HCT116 (cell line): ENCODE data around the gene POFUT1. TPM values are rescaled to one million over a fixed set of nuclear protein-coding genes. Genes with fewer than 3 reads are reported as not detected.

Experiments used
- ATAC-seq: fragments of 200-7000 bp; cut with Tn5 transposase; 2 replicates; pipeline ENCODE4 v1.9.1; 2020; ENCODE audit warnings: mild to moderate bottlenecking, moderate library complexity
- BruUV-seq: library from RNA; stranded (reverse); fragments of 400-500 nt; replicated peaks from 2 replicates; lab custom pipeline; 2021; lab: Mats Ljungman, UMichigan
- CTCF ChIA-PET: fragments of 300-600 bp; sonication (Branson Sonifier 250); formaldehyde crosslinking; loops from one replicate; lab custom pipeline; 2021; ENCODE audit warnings: antibody characterized with exemption; lab: Charles Lee
- POLR2A ChIA-PET: fragments of 300-600, 350-600 bp; sonication (Branson Sonifier 250); formaldehyde crosslinking; loops from one replicate; lab custom pipeline; 2021; ENCODE audit warnings: antibody characterized with exemption; lab: Charles Lee
- RAD21 ChIA-PET, 2 experiments: fragments of 300-600 bp; sonication (Branson Sonifier 250); formaldehyde crosslinking; loops; one replicate each; lab custom pipeline; 2023; ENCODE audit warnings: low total read pairs in 2 of 2; ENCODE audit not compliant: uncharacterized antibody in 2 of 2, unreplicated experiment in 2 of 2, low non-redundant PET in 1 of 2; lab: Charles Lee
- DNase-seq: peaks from one replicate; pipeline ENCODE4 v3.0.0-alpha.2; 2010; ENCODE audit warnings: low read depth, low spot score
- H2AFZ ChIP-seq: fragments of 200-600 bp; shearing (Covaris generic), sonication (generic); 2 replicates; pipeline ENCODE4 v1.6.1; 2017; ENCODE audit warnings: low read depth, mixed run types, mixed read lengths, antibody characterized with exemption, low read length; ENCODE audit not compliant: poor library complexity, severe bottlenecking
- H3K27ac ChIP-seq: 2 replicates; pipeline ENCODE4 v1.5.1; 2012; ENCODE audit warnings: low read depth, low read length
- H3K27me3 ChIP-seq: fragments of 200-600 bp; sonication (generic); 2 replicates; pipeline ENCODE4 v1.6.1; 2016; ENCODE audit warnings: mixed run types, low read length, mixed read lengths; ENCODE audit not compliant: insufficient read depth
- H3K36me3 ChIP-seq, 2 experiments: fragments of 200-500 bp in 1 of 2; fragments of 200-600 bp in 1 of 2; sonication (Bioruptor generic) in 1 of 2; sonication (generic) in 1 of 2; 2 replicates each; pipeline versions ENCODE4 v1.5.1 to v1.6.1; 2014 to 2016; ENCODE audit warnings: low read length in 2 of 2, inconsistent platforms in 1 of 2, mixed read lengths in 1 of 2, mixed run types in 1 of 2; ENCODE audit not compliant: insufficient read depth in 2 of 2, control insufficient read depth in 1 of 2
- H3K4me1 ChIP-seq, 2 experiments: fragments of 200-600 bp in 1 of 2; sonication (generic) in 1 of 2; 2 replicates each; pipeline versions ENCODE4 v1.5.1 to v1.6.1; 2012 to 2017; ENCODE audit warnings: low read length in 2 of 2, inconsistent platforms in 1 of 2, mild to moderate bottlenecking in 1 of 2, mixed read lengths in 1 of 2, mixed run types in 1 of 2, moderate library complexity in 1 of 2; ENCODE audit not compliant: insufficient read depth in 2 of 2, control insufficient read depth in 1 of 2
- H3K4me2 ChIP-seq: fragments of 200-600 bp; sonication (generic); 2 replicates; pipeline ENCODE4 v1.6.1; 2017; ENCODE audit warnings: mixed run types, low read length, mixed read lengths
- H3K4me3 ChIP-seq, 2 experiments: fragments of 200-600 bp in 1 of 2; sonication (generic) in 1 of 2; replicated peaks in 1 of 2; 2 replicates each; pipeline ENCODE4 v1.5.1; 2011 to 2016; ENCODE audit warnings: low read length in 2 of 2, control low read depth in 1 of 2, low read depth in 1 of 2, mild to moderate bottlenecking in 1 of 2, mixed read lengths in 1 of 2, mixed run types in 1 of 2
- H3K79me2 ChIP-seq: fragments of 200-600 bp; sonication (generic); 2 replicates; pipeline ENCODE4 v1.6.1; 2017; ENCODE audit warnings: mild to moderate bottlenecking, mixed run types, low read length, moderate library complexity, mixed read lengths; ENCODE audit not compliant: insufficient read depth
- H3K9ac ChIP-seq: fragments of 200-600 bp; sonication (generic); 2 replicates; pipeline ENCODE4 v1.6.1; 2016; ENCODE audit warnings: low read length, mixed read lengths
- H3K9me2 ChIP-seq: fragments of 200-600 bp; sonication (generic), shearing (Covaris generic); 2 replicates; pipeline ENCODE4 v1.6.1; 2017; ENCODE audit warnings: mixed run types, mild to moderate bottlenecking, moderate library complexity; ENCODE audit not compliant: insufficient read depth
- H3K9me3 ChIP-seq, 2 experiments: fragments of 200-500 bp in 1 of 2; fragments of 200-600 bp in 1 of 2; sonication (Bioruptor generic) in 1 of 2; sonication (generic) in 1 of 2; 2 replicates each; pipeline ENCODE4 v1.6.1; 2014 to 2017; ENCODE audit warnings: low read length in 2 of 2, mixed read lengths in 2 of 2, inconsistent platforms in 1 of 2, low read depth in 1 of 2, mild to moderate bottlenecking in 1 of 2, mixed run types in 1 of 2, moderate library complexity in 1 of 2; ENCODE audit not compliant: control insufficient read depth in 1 of 2, insufficient read depth in 1 of 2
- H4K20me1 ChIP-seq: fragments of 200-600 bp; sonication (generic), shearing (Covaris generic); 2 replicates; pipeline ENCODE4 v1.6.1; 2017; ENCODE audit warnings: mixed run types, mild to moderate bottlenecking, moderate library complexity; ENCODE audit not compliant: insufficient read depth
- CBX3 ChIP-seq: IDR thresholded peaks from 2 replicates; pipeline ENCODE4 v1.6.1; 2012; ENCODE audit warnings: low read depth
- CEBPB ChIP-seq: IDR thresholded peaks from 2 replicates; pipeline ENCODE4 v1.6.1; 2012; ENCODE audit warnings: low read depth
- EGR1 ChIP-seq: IDR thresholded peaks from 2 replicates; pipeline ENCODE4 v1.6.1; 2012; ENCODE audit warnings: low read depth
- ELF1 ChIP-seq: IDR thresholded peaks from 2 replicates; pipeline ENCODE4 v1.6.1; 2012; ENCODE audit warnings: low read depth, borderline replicate concordance
- EZH2 ChIP-seq: fragments of 200-600 bp; sonication (generic); IDR thresholded peaks from 2 replicates; pipeline ENCODE4 v1.6.1; 2017; ENCODE audit warnings: antibody characterized with exemption, mixed run types
- EZH2phosphoT487 ChIP-seq: fragments of 200-600 bp; IDR thresholded peaks from 2 replicates; pipeline ENCODE4 v1.6.1; 2018; ENCODE audit warnings: antibody characterized with exemption, borderline replicate concordance
- FOSL1 ChIP-seq: IDR thresholded peaks from 2 replicates; pipeline ENCODE4 v1.6.1; 2012; ENCODE audit warnings: low read depth
- JUND ChIP-seq: IDR thresholded peaks from 2 replicates; pipeline ENCODE4 v1.6.1; 2012
- RAD21 ChIP-seq: IDR thresholded peaks from 2 replicates; pipeline ENCODE4 v1.6.1; 2012; ENCODE audit warnings: low read depth, mild to moderate bottlenecking
- TCF7L2 ChIP-seq: IDR thresholded peaks from 2 replicates; pipeline ENCODE4 v1.7.0; 2011; ENCODE audit warnings: borderline replicate concordance, inconsistent platforms; ENCODE audit not compliant: insufficient read depth, insufficient read length; ENCODE audit errors: extremely low read depth
- YY1 ChIP-seq: IDR thresholded peaks from 2 replicates; pipeline ENCODE4 v1.6.1; 2011; ENCODE audit warnings: low read length, low read depth, moderate library complexity, mild to moderate bottlenecking; ENCODE audit not compliant: insufficient replicate concordance; ENCODE audit errors: extremely low read depth
- ZFX ChIP-seq: fragments of 450-650 bp; IDR thresholded peaks from 2 replicates; pipeline ENCODE4 v1.6.1; 2017
- intact Hi-C: fragments of 100-400 bp; cut with micrococcal nuclease; formaldehyde crosslinking; loops from 2 replicates; pipeline ENCODE4 v1.10.0; 2022
- total RNA-seq: library from RNA; stranded (reverse); gene quantifications from one replicate; pipeline ENCODE4 v1.2.1, GENCODE V29; 2021; ENCODE audit not compliant: unreplicated experiment
- TF ChIP-seq, protein P1 (sequence below): IDR thresholded peaks from 2 replicates; pipeline ENCODE4 v1.6.1; 2012
- TF ChIP-seq, protein P2 (sequence below): IDR thresholded peaks from 2 replicates; pipeline ENCODE4 v1.6.1; 2011; ENCODE audit warnings: mild to moderate bottlenecking, low read length, moderate library complexity; ENCODE audit not compliant: insufficient replicate concordance; ENCODE audit errors: extremely low read depth
- TF ChIP-seq, protein P3 (sequence below), 3 experiments: fragments of 200-600 bp in 1 of 3; sonication (generic) in 1 of 3; IDR thresholded peaks in 2 of 3; conservative IDR thresholded peaks in 1 of 3; 2 replicates each; pipeline ENCODE4 v1.5.1; 2012 to 2017; ENCODE audit warnings: low read depth in 2 of 3, low read length in 2 of 3, antibody characterized with exemption in 1 of 3, borderline replicate concordance in 1 of 3, control low read depth in 1 of 3, mild to moderate bottlenecking in 1 of 3, mixed read lengths in 1 of 3, mixed run types in 1 of 3, moderate library complexity in 1 of 3; ENCODE audit not compliant: insufficient read depth in 1 of 3

POFUT1 gene
- total RNA-seq, 1 experiment from 2014 or later: 34.5 TPM

DNA sequence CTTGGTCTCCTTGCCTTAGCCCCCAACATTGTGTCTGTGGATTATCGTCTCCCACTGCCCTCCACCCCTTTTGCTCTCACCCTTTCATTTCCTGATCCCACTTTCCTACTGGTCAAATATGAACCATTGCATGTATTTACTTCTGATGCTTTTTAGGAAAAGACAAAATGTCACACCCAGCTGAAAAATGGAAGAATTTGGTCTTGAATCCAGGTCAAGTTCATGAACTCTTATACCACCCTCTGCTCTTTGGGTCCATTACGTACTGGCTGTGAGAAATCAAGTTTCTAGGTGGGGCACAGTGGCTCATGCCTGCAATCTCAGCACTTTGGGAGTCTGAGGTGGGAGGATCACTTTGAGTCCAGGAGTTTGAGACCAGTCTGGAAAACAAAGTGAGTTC is 54.0 kb downstream of the POFUT1 start:
- no peak overlapping the region for H3K4me2 ChIP-seq
- no peaks in the 10 kb centered on the region for H3K79me2 ChIP-seq
- no peaks in the 10 kb centered on the region for H4K20me1 ChIP-seq
- no peak overlapping the region for H2AFZ ChIP-seq
- H3K4me3 ChIP-seq: no peak overlapping the region
- H3K9me3 ChIP-seq: no peaks in the 10 kb centered on the region
- no peaks in the 10 kb centered on the region for H3K36me3 ChIP-seq
- ChIA-PET POLR2A (no interaction called here), RAD21 (no interaction called here), CTCF (no interaction called here)
- H3K27me3 ChIP-seq: no peaks in the 10 kb centered on the region
- no peak overlapping the region for H3K27ac ChIP-seq
- DNase-seq: no peak
- peaks cover 0 to 7% of the 10 kb centered on the region in 2 experiments; a peak in 2 of 4 replicates for H3K4me1 ChIP-seq
- TF ChIP-seq ZFX: no peak
- no peak for TF ChIP-seq EGR1
- TF ChIP-seq EZH2phosphoT487: no peak
- no peak for TF ChIP-seq JUND
- TF ChIP-seq, all 23 proteins: peak for 0
- intact Hi-C loops: no loop called here
- no peak for ATAC-seq
- no TSS peak for BruUV-seq
- H3K9me2 ChIP-seq: no peaks in the 10 kb centered on the region
- H3K9ac ChIP-seq: no peak overlapping the region

DNA sequence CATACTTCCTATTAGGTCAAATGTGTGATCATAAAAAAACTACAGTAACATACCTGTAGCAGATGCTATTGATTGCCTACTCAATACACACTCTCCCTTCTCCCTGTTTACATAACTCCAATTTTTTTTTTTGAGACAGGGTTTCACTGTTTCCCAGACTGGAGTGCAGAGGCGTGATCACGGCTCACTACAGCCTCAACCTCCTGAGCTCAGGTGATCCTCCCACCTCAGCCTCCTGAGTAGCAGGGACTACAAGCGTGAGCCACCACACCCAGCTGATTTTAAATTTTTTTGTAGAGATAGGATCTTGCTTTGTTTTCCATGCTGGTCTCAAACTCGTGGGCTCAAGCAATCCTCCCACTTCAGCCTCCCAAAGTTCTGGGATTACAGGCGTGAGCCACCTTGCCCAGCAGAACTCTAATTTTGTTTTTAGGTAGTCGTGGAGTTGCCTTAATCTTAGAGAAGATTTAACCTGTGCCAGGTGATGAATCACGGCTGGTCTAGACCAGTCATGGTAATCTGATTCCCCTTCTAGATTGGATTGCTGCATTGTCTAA is 55.8 kb downstream of the POFUT1 start:
- no peak overlapping the region for H3K4me2 ChIP-seq
- RAD21 ChIA-PET: no interaction called here

More for the DNA sequence above, 55.8 kb downstream of the POFUT1 start:
- H3K9me3 ChIP-seq: no peaks in the 10 kb centered on the region
- intact Hi-C loops: no loop called here
- DNase-seq: no peak
- CTCF ChIA-PET: no interaction called here
- TF ChIP-seq CBX3: no peak
- no peak for TF ChIP-seq YY1
- TF ChIP-seq RAD21: no peak
- TF ChIP-seq, protein P1, sequence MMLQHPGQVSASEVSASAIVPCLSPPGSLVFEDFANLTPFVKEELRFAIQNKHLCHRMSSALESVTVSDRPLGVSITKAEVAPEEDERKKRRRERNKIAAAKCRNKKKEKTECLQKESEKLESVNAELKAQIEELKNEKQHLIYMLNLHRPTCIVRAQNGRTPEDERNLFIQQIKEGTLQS: no peak
- no peak for TF ChIP-seq CEBPB
- TF ChIP-seq FOSL1: no peak
- TF ChIP-seq, protein P2, sequence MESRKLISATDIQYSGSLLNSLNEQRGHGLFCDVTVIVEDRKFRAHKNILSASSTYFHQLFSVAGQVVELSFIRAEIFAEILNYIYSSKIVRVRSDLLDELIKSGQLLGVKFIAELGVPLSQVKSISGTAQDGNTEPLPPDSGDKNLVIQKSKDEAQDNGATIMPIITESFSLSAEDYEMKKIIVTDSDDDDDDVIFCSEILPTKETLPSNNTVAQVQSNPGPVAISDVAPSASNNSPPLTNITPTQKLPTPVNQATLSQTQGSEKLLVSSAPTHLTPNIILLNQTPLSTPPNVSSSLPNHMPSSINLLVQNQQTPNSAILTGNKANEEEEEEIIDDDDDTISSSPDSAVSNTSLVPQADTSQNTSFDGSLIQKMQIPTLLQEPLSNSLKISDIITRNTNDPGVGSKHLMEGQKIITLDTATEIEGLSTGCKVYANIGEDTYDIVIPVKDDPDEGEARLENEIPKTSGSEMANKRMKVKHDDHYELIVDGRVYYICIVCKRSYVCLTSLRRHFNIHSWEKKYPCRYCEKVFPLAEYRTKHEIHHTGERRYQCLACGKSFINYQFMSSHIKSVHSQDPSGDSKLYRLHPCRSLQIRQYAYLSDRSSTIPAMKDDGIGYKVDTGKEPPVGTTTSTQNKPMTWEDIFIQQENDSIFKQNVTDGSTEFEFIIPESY: no peak
- no peak for TF ChIP-seq EGR1
- no peak for TF ChIP-seq JUND
- TF ChIP-seq, protein P3, sequence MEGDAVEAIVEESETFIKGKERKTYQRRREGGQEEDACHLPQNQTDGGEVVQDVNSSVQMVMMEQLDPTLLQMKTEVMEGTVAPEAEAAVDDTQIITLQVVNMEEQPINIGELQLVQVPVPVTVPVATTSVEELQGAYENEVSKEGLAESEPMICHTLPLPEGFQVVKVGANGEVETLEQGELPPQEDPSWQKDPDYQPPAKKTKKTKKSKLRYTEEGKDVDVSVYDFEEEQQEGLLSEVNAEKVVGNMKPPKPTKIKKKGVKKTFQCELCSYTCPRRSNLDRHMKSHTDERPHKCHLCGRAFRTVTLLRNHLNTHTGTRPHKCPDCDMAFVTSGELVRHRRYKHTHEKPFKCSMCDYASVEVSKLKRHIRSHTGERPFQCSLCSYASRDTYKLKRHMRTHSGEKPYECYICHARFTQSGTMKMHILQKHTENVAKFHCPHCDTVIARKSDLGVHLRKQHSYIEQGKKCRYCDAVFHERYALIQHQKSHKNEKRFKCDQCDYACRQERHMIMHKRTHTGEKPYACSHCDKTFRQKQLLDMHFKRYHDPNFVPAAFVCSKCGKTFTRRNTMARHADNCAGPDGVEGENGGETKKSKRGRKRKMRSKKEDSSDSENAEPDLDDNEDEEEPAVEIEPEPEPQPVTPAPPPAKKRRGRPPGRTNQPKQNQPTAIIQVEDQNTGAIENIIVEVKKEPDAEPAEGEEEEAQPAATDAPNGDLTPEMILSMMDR (IDR thresholded peaks at IDR 0.05 in 2 of 3, conservative IDR thresholded peaks at IDR 0.05 in 1 of 3; ENCODE audit: borderline replicate concordance in 1 of 3, insufficient read depth in 1 of 3, low read depth in 2 of 3, low read length in 2 of 3): no peak
- TF ChIP-seq ELF1: no peak
- TF ChIP-seq ZFX: no peak
- no peak for TF ChIP-seq EZH2
- no peak for TF ChIP-seq TCF7L2
- no peak for ATAC-seq
- no peak overlapping the region for H3K4me3 ChIP-seq
- H3K27me3 ChIP-seq: no peaks in the 10 kb centered on the region
- BruUV-seq: no TSS peak
- H4K20me1 ChIP-seq: no peaks in the 10 kb centered on the region
- no peak overlapping the region for H3K27ac ChIP-seq
- POLR2A ChIA-PET: no interaction called here
- no peaks in the 10 kb centered on the region for H3K36me3 ChIP-seq
- H3K9me2 ChIP-seq: no peaks in the 10 kb centered on the region
- H3K9ac ChIP-seq: no peak overlapping the region
- H3K79me2 ChIP-seq: no peaks in the 10 kb centered on the region
- H2AFZ ChIP-seq: no peak overlapping the region
- H3K4me1 ChIP-seq: peaks cover 0 to 7% of the 10 kb centered on the region in 2 experiments; a peak in 2 of 4 replicates
